HG03045 (cell line): ENCODE results near the gene ADAMTSL3.
"Not testable (repeated sequence)": the region's sequence is repeated elsewhere in the genome, so short reads cannot be mapped to it uniquely, and the experiment has no call there.

Source experiments
- ATAC-seq: cut with Tn5 transposase; IDR thresholded peaks from one replicate; pipeline ENCODE4 v1.9.1; 2021; ENCODE audit warnings: mild to moderate bottlenecking, moderate library complexity; ENCODE audit not compliant: unreplicated experiment

ADAMTSL3 gene

GRCh38 chr15:83734487-83734886 is 80.6 kb downstream of the ADAMTSL3 start:
- no peak for ATAC-seq

DNA sequence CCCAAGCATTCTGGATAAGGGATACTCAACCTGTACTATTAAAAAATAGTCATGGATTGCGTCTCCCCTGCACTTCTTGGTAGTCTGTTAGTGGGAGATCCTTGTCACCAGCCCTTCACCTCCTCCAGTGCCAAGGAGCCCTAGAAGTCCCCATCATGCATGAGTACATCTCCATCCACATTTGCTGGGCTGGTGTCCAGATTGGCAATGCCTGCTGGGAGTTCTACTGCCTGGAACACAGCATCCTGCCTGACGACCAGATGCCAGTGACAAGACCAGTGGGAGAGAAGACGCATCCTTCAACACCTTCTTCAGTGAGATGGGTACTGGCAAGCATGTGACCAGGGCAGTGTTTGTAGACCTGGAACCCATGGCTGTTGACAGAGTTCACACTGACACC is 85.7 kb downstream of the ADAMTSL3 start:
- no peak for ATAC-seq

GRCh38 chr15:83745771-83746170 is 91.8 kb downstream of the ADAMTSL3 start:
- no peak for ATAC-seq

DNA sequence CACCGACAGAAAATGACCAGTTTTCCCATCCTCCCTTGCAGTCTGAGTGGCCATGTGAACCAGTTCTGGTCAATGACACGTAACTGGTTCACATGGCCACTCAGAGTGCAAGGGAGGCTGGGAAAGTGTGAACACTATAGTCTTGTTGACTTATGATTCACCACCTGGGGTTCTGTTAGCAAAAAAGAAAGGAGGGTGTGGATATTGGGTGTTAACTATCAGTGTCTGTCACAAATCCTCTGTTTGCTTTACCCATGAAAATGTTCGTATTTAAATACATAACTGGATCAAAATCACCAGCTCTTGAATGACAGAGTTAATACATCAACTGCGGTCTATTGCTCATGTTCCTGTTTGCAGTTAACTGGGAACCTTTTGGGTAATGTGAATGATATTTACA is 92.3 kb downstream of the ADAMTSL3 start:
- ATAC-seq, result no peak

DNA sequence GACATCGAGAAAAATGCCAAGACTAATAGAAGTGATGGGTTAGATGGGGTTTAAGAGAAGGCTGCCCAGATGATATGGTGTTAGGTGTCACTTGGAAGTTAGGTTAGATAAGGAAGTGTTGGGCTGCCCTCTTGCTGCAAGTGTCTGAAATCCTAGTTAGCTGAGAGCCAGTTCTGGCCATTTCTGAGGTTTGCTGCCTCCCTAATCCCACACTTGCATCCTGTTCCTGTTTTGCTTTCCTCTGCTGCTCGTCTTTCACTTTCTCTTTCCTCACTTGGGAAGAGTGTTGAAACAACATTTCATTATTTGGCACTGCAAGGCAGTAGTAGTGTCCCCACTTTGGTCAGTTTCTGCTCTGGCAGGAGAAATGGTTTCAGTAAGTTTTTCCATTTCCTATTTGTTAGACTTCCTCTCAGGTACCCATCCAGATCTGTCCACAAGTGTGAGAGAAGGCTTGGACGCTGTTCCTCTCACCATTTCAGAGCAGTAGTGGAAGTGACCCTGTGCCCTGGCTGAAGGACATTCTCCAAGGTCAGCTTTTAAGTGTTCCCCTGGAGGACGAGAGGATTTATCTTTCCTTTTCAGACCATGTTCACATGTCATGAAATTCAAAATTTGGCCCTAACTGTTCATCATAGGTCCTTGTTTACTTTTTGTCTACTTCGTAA is 93.3 kb downstream of the ADAMTSL3 start:
- no peak for ATAC-seq

- no peak for ATAC-seq
Observed at GRCh38 chr15:83747718-83748110, 93.8 kb downstream of the ADAMTSL3 start.

DNA sequence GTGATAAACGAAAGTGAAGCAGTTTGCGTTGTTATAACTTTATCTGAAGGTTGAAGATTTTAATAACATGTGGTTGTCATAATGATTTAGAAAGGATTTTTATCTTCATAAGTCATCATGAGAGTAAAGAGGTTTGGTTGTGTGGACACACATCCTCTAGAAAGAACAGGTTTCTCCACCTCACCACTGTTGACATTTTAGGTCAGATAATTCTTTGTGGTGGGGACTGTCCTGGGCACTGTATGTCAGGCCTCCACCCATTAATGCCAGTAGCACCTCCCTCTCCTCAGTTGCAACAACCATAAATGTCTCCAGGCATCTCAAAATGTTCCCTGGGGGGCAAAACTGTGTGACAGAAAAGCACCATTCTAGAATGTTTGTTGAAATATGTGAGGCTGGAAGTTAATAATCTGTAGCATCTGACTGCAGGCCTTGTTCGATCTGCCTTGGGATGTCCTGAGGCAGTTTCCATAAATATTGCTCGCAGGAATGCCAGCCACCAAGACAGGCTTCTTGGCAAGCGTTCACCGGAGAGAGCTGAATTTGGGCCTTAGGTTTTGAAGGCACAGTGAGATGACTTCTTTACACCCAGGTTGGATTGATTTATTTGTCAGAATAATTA is 100.1 kb downstream of the ADAMTSL3 start:
- ATAC-seq, result no peak

DNA sequence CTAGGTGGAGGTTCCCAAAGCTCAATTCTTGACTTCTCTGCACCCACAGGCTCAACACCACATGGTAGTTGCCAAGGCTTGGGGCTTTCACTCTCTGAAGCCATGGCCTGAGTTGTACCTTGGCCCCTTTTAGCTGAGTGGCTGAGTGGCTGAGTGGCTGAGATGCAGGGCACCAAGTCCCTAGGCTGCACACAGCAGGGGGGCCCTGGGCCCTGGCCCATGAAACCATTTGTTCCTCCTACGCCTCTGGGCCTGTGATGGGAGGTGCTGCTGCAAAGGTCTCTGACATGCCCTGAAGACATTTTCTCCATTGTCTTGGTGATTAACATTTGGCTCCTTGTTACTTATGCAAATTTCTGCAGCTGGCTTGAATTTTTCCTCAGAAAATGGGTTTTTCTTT is 103.4 kb downstream of the ADAMTSL3 start:
- ATAC-seq, result not testable (repeated sequence)

DNA sequence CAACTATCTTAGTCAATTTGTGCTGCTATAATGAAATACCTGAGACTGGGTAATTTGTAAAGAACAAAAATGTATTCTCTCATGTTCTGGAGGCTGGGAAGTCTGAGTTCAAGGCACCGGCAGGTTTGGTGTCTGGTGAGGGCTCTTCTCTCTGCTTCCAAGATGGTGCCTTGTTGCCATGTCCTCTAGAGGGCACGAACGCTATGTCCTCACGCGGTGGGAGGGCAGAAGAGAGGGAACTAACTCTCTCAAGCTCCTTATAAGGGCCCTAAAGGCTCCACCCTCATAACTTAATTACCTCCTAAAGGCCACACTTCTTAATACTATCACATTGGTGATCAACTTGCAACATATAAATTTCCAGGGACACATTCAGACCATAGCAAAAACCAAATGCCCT is 108.4 kb downstream of the ADAMTSL3 start:
- ATAC-seq, result no peak

DNA sequence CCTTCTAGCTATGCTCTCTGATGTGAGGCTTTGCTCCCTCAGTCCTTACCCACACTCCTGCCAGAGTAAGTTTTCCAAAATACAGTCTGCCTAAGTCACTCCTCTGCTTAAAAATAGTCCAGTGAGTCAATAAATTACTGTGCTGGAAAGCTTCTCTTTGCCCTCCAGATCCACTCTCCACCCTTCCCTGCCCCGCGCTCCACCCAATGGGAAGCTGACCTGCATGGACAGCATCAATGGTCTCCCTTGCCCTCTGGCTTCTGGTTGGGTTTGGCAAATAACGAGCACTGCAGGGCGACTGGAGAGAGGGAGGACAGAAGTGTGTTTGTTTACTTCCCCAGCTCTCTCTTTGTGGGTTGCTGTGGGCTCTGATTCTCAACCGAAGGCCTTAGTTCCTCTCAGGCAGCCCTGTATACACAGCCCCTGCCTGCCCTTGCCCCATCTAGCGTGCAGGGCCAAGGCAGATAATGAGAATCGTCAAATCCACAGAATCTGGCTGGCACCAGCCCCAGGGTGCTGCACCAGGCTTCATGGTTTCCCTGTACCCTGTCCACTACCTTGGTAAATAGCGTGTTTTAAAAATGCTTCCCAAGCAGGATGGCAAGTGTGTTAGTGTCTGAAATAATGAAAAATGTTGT is 110.4 kb downstream of the ADAMTSL3 start:
- ATAC-seq, result no peak

DNA sequence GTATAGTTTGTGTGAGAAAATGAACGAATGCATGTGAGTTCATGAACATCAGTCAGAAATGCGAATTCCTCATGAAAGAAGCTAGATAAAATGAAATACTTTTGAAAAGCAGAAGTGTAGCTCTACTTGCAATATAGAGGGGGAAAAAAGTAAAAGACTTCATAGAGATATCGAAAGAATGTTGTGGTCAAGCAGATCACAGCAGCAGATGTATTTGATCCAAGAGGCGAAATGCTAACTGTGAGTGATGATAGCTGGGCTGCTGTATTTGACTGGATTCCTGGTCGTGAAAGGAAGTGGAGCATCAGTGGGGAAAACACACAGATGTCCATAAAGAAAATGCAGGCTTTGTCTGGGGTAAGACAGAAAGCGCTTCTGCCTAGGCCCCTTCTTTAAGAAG is 112.4 kb downstream of the ADAMTSL3 start:
- no peak for ATAC-seq

- no peak for ATAC-seq
Observed at GRCh38 chr15:83767741-83768140, 113.8 kb downstream of the ADAMTSL3 start.

GRCh38 chr15:83769411-83769999 is 115.6 kb downstream of the ADAMTSL3 start:
- ATAC-seq, result no peak

GRCh38 chr15:83775738-83776137 is 121.8 kb downstream of the ADAMTSL3 start:
- ATAC-seq, result no peak

DNA sequence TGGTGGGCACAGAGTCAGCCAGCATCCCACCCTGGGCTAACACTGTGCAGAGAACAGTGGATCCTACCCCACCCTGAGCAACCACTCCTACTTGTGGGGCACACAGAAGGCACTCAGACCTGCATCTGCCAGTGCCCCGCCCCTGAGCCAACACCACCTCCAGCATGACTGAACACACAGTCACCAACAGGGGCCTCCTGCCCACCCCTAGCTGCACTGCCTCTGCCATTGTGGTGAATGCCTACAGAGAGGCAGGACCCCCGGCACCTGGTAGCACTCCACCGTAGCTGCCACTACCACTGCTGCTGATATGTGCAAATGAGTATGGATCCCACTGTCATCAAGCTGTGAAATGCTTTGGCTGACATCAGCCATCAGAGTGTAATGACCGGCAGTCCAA is 123.1 kb downstream of the ADAMTSL3 start:
- no peak for ATAC-seq

- no peak for ATAC-seq
Observed at GRCh38 chr15:83783227-83783626, 129.3 kb downstream of the ADAMTSL3 start.

- ATAC-seq, result no peak
Observed at GRCh38 chr15:83784975-83785374, 131.1 kb downstream of the ADAMTSL3 start.

DNA sequence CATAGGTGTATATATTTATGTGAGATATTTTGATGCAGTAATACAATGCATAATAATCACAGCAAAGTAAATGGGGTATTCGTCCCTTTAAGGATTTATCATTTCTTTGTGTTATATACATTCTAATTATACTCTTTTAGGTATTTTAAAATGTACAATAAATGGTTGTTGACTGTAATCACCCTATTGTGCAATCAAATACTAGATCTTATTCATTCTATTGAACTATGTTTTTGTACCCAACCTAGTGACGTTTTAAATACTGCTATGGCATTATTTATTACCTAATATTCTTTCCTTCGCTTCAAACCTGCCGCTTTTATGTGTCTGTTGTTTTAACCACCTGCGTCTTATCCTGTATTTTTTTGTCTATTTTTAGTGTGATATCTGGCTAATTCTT is 132.4 kb downstream of the ADAMTSL3 start:
- no peak for ATAC-seq

- no peak for ATAC-seq
Observed at GRCh38 chr15:83793069-83793468, 139.1 kb downstream of the ADAMTSL3 start.

GRCh38 chr15:83794209-83794608 is 140.3 kb downstream of the ADAMTSL3 start:
- ATAC-seq, result no peak

DNA sequence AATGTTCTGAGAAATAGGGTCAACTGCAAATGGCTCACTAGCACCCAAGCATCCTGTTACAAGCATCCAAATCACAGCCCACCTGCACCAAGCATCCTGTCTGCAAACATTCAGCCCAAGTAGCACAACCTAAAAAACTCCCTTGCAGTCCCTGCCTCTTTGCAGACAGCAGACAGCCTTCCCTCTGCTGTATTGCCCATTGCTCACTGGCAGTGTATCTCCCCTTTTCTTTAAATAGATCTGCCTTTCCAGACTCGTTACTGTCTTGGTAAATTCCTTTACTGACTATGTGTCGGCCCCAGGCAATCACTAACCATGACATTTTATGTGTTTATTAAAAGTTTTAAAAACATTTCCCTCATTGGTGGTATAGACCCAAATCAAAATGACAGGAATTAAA is 155.4 kb downstream of the ADAMTSL3 start:
- ATAC-seq, result no peak

DNA sequence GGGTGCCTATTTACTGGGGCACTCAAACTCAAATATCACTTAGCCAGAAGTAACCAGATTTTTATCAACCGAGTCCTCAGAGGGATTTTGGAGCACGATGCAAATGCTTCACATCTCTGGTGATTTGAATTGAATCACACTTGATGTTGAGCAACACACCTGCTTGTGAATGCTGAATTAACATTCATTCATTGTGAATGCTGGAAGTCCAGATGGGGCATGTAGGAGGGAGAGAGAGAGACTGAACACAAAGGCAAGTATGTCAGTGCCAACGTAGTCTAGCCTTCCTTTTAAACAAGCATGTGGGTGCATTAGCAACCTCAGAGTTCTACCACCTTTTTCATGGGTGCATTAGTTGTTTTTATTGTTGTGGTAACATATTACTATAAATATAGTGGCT is 156.2 kb downstream of the ADAMTSL3 start:
- ATAC-seq, result no peak
